WTC11 (cell line): ENCODE data around the gene TMPRSS6. TPM values are rescaled to one million over a fixed set of nuclear protein-coding genes. Genes with fewer than 3 reads are reported as not detected.

Experiments used
- ATAC-seq: fragments of 200-7000 bp; cut with Tn5 transposase; 2 replicates; pipeline ENCODE4 v1.10.0; 2021; ENCODE audit warnings: mild to moderate bottlenecking, moderate library complexity
- CTCF ChIA-PET: fragments of 300-600 bp; sonication (Branson Sonifier 250); formaldehyde crosslinking; loops from one replicate; lab custom pipeline; 2021; ENCODE audit warnings: antibody characterized with exemption; lab: Charles Lee
- POLR2A ChIA-PET: fragments of 350-600 bp; sonication (Branson Sonifier 250); formaldehyde crosslinking; loops from one replicate; lab custom pipeline; 2021; ENCODE audit warnings: antibody characterized with exemption; lab: Charles Lee
- DNase-seq: peaks from one replicate; pipeline ENCODE4 v3.0.0; 2021; ENCODE audit warnings: low spot score
- H3K27ac Mint-ChIP-seq: 2 replicates; pipeline ENCODE4 v1.8.0; 2021; ENCODE audit warnings: mixed read lengths
- H3K27me3 Mint-ChIP-seq: 2 replicates; pipeline ENCODE4 v1.8.0; 2021; ENCODE audit warnings: low read depth, mild to moderate bottlenecking, moderate library complexity, mixed read lengths
- H3K36me3 Mint-ChIP-seq: 2 replicates; pipeline ENCODE4 v1.8.0; 2021; ENCODE audit warnings: mixed read lengths
- H3K4me1 Mint-ChIP-seq: 2 replicates; pipeline ENCODE4 v1.8.0; 2022; ENCODE audit warnings: mixed read lengths
- H3K4me3 Mint-ChIP-seq: 2 replicates; pipeline ENCODE4 v1.8.0; 2021; ENCODE audit warnings: mild to moderate bottlenecking, moderate library complexity, mixed read lengths
- H3K9me3 Mint-ChIP-seq: 2 replicates; pipeline ENCODE4 v1.8.0; 2021; ENCODE audit warnings: mixed read lengths
- ARID4B ChIP-seq: sonication (generic); formaldehyde crosslinking; IDR thresholded peaks from 2 replicates; pipeline ENCODE4 v1.8.0; 2023; ENCODE audit warnings: missing genetic modification reagents, mild to moderate bottlenecking, borderline replicate concordance
- CREM ChIP-seq: sonication (generic); formaldehyde crosslinking; IDR thresholded peaks from 2 replicates; pipeline ENCODE4 v1.8.1; 2022; ENCODE audit warnings: mild to moderate bottlenecking, missing genetic modification reagents, moderate library complexity
- EMX1 ChIP-seq: fragments of 250-450 bp; sonication (Bioruptor Pico); IDR thresholded peaks from 2 replicates; pipeline ENCODE4 v1.8.0; 2021; ENCODE audit warnings: mild to moderate bottlenecking
- ERG ChIP-seq: fragments of 250-450 bp; sonication (Bioruptor Pico); IDR thresholded peaks from 2 replicates; pipeline ENCODE4 v1.8.0; 2021; ENCODE audit warnings: mild to moderate bottlenecking
- FOXJ3 ChIP-seq: sonication (generic); formaldehyde crosslinking; IDR thresholded peaks from 2 replicates; pipeline ENCODE4 v1.9.0; 2021; ENCODE audit warnings: missing genetic modification reagents, mild to moderate bottlenecking, borderline replicate concordance
- HMGA2 ChIP-seq: fragments of 250-450 bp; sonication (Bioruptor Pico); IDR thresholded peaks from 2 replicates; pipeline ENCODE4 v1.4.0; 2021; ENCODE audit warnings: mild to moderate bottlenecking, moderate library complexity
- JAZF1 ChIP-seq: fragments of 250-450 bp; sonication (Bioruptor Pico); IDR thresholded peaks from 2 replicates; pipeline ENCODE4 v1.9.0; 2021; ENCODE audit warnings: moderate library complexity, mild to moderate bottlenecking, inconsistent platforms
- MAX ChIP-seq: sonication (generic); formaldehyde crosslinking; IDR thresholded peaks from 2 replicates; pipeline ENCODE4 v1.8.0; 2022; ENCODE audit warnings: mild to moderate bottlenecking, missing genetic modification reagents
- MYBL2 ChIP-seq: sonication (generic); formaldehyde crosslinking; IDR thresholded peaks from 2 replicates; pipeline ENCODE4 v1.8.1; 2023; ENCODE audit warnings: mild to moderate bottlenecking, moderate library complexity, missing genetic modification reagents
- NR1H2 ChIP-seq: sonication (generic); formaldehyde crosslinking; IDR thresholded peaks from 2 replicates; pipeline ENCODE4 v1.9.0; 2021; ENCODE audit warnings: mild to moderate bottlenecking, moderate library complexity, missing genetic modification reagents
- NR2C2 ChIP-seq: sonication (generic); formaldehyde crosslinking; IDR thresholded peaks from 2 replicates; pipeline ENCODE4 v1.8.0; 2022; ENCODE audit warnings: mild to moderate bottlenecking, missing genetic modification reagents
- OVOL2 ChIP-seq: fragments of 250-450 bp; sonication (Bioruptor Pico); IDR thresholded peaks from 2 replicates; pipeline ENCODE4 v1.9.0; 2021; ENCODE audit warnings: mild to moderate bottlenecking, borderline replicate concordance
- RORB ChIP-seq: fragments of 250-450 bp; sonication (Bioruptor Pico); IDR thresholded peaks from 2 replicates; pipeline ENCODE4 v1.9.0; 2021; ENCODE audit warnings: mild to moderate bottlenecking
- TCF7 ChIP-seq: sonication (generic); formaldehyde crosslinking; IDR thresholded peaks from 2 replicates; pipeline ENCODE4 v1.8.0; 2022; ENCODE audit warnings: mild to moderate bottlenecking, low read depth, missing genetic modification reagents, moderate library complexity
- TEAD1 ChIP-seq: sonication (generic); formaldehyde crosslinking; IDR thresholded peaks from 2 replicates; pipeline ENCODE4 v1.8.0; 2022; ENCODE audit warnings: mild to moderate bottlenecking, missing genetic modification reagents
- TEAD4 ChIP-seq: sonication (generic); formaldehyde crosslinking; IDR thresholded peaks from 2 replicates; pipeline ENCODE4 v1.8.0; 2022; ENCODE audit warnings: mild to moderate bottlenecking, missing genetic modification reagents
- total RNA-seq: library from RNA; stranded (reverse); gene quantifications from 3 replicates; pipeline ENCODE4 v1.2.3, GENCODE V29; 2021
- TF ChIP-seq, protein P1 (sequence below): sonication (generic); formaldehyde crosslinking; IDR thresholded peaks from 2 replicates; pipeline ENCODE4 v1.8.1; 2023; ENCODE audit warnings: mild to moderate bottlenecking, missing genetic modification reagents, moderate library complexity
- TF ChIP-seq, protein P2 (sequence below): sonication (generic); formaldehyde crosslinking; IDR thresholded peaks from 2 replicates; pipeline ENCODE4 v1.8.1; 2023; ENCODE audit warnings: mild to moderate bottlenecking, missing genetic modification reagents, moderate library complexity
- TF ChIP-seq, protein P3 (sequence below): sonication (generic); formaldehyde crosslinking; IDR thresholded peaks from 2 replicates; pipeline ENCODE4 v1.8.0; 2022; ENCODE audit warnings: mild to moderate bottlenecking, missing genetic modification reagents
- TF ChIP-seq, protein P4 (sequence below): sonication (generic); formaldehyde crosslinking; IDR thresholded peaks from 2 replicates; pipeline ENCODE4 v1.8.1; 2023; ENCODE audit warnings: mild to moderate bottlenecking, missing genetic modification reagents, borderline replicate concordance
- TF ChIP-seq, protein P5 (sequence below): sonication (generic); formaldehyde crosslinking; IDR thresholded peaks from 2 replicates; pipeline ENCODE4 v1.8.0; 2023; ENCODE audit warnings: missing genetic modification reagents

TMPRSS6 gene
- total RNA-seq, 1 experiment from 2014 or later: 0.11 TPM

DNA sequence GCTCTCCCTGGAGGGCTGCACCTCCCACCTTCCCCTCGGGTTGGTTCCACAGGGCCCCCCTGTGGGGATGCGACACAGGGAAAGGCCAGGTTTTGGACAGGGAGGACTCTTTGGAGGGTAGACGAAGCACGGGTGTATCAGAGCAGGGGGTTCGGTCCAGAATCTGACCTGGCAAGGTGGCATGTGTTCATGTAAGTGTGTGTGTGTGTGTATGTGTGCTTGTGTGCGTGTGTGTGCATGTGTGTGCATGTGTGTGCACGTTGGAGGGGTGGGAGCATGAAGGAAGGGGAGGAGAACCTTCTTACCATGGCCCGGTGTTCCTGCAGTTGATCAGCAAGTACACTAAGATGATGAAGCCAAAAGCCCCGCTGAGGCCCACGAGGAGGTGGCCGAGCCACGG lies 25.5 kb upstream of the TMPRSS6 start:
- Mint-ChIP-seq H3K27ac (no peak overlapping the region), H3K36me3 (no peaks in the 10 kb centered on the region), H3K4me1 (no peaks in the 10 kb centered on the region), H3K9me3 (no peaks in the 10 kb centered on the region), H3K27me3 (no peaks in the 10 kb centered on the region), H3K4me3 (no peak overlapping the region)
- no peak for DNase-seq
- TF ChIP-seq, protein P1, sequence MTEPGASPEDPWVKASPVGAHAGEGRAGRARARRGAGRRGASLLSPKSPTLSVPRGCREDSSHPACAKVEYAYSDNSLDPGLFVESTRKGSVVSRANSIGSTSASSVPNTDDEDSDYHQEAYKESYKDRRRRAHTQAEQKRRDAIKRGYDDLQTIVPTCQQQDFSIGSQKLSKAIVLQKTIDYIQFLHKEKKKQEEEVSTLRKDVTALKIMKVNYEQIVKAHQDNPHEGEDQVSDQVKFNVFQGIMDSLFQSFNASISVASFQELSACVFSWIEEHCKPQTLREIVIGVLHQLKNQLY (CRISPR knock-in tag): no peak
- TF ChIP-seq TCF7 (CRISPR knock-in tag) (no peak), NR1H2 (CRISPR knock-in tag) (no peak), FOXJ3 (CRISPR knock-in tag) (no peak), CREM (no peak)
- ATAC-seq: no peak
- ChIA-PET CTCF (no interaction called here), POLR2A (no interaction called here)

DNA sequence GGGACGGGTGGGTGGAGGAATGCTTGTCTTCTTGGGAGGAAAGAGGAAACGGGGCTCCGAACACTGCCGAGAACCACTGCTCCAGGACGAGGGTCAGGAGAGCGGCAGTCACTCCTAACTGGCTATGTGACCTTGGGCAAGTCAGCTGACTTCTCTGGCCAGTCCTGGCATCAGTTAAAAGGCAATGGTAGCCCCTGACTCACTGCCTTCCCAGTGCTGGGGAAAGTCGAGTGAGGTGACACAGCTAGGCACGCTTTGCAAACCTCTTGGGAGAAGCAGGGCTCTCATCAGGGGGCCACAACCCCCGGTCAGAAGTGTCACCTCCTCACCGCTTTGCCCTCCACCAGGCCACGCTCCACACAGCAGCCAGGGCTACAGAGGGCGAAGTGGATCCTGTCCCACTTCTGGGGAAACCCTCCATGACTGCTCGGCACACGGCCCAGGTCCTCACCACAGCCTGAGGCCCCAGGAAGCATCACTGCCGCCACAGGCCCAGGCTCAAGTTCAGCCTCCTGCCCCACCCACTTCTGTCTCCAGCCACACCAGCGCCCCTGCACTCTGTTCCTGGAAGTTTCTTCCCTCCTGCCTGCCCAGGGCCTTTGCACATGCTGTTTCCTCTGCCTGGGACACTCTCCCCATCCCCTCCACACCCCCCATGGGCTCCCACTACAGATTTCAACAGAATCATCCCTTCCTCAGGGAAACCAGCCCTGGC lies 23.9 kb upstream of the TMPRSS6 start:
- Mint-ChIP-seq H3K36me3 (no peaks in the 10 kb centered on the region), H3K9me3 (no peaks in the 10 kb centered on the region), H3K27ac (no peak overlapping the region), H3K27me3 (no peaks in the 10 kb centered on the region), H3K4me1 (no peaks in the 10 kb centered on the region), H3K4me3 (no peak overlapping the region)
- CTCF ChIA-PET: interaction anchor here (1.5 kb wide), 1 partner anchor 15 kb away, joined by 6 read pairs; no protein-coding TSS in a partner anchor
- no peak for DNase-seq
- TF ChIP-seq HMGA2 (CRISPR knock-in tag) (no peak), ERG (CRISPR knock-in tag) (no peak), TCF7 (CRISPR knock-in tag) (no peak), JAZF1 (no peak), TEAD1 (CRISPR knock-in tag) (no peak), MAX (CRISPR knock-in tag) (no peak), TEAD4 (CRISPR knock-in tag) (no peak), RORB (CRISPR knock-in tag) (no peak), OVOL2 (CRISPR knock-in tag) (no peak), MYBL2 (CRISPR knock-in tag) (no peak), EMX1 (CRISPR knock-in tag) (no peak), NR2C2 (no peak), ARID4B (CRISPR knock-in tag) (no peak)
- TF ChIP-seq, protein P2, sequence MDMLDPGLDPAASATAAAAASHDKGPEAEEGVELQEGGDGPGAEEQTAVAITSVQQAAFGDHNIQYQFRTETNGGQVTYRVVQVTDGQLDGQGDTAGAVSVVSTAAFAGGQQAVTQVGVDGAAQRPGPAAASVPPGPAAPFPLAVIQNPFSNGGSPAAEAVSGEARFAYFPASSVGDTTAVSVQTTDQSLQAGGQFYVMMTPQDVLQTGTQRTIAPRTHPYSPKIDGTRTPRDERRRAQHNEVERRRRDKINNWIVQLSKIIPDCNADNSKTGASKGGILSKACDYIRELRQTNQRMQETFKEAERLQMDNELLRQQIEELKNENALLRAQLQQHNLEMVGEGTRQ (CRISPR knock-in tag): no peak
- TF ChIP-seq, protein P3, sequence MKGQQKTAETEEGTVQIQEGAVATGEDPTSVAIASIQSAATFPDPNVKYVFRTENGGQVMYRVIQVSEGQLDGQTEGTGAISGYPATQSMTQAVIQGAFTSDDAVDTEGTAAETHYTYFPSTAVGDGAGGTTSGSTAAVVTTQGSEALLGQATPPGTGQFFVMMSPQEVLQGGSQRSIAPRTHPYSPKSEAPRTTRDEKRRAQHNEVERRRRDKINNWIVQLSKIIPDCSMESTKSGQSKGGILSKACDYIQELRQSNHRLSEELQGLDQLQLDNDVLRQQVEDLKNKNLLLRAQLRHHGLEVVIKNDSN (CRISPR knock-in tag): no peak
- TF ChIP-seq, protein P4, sequence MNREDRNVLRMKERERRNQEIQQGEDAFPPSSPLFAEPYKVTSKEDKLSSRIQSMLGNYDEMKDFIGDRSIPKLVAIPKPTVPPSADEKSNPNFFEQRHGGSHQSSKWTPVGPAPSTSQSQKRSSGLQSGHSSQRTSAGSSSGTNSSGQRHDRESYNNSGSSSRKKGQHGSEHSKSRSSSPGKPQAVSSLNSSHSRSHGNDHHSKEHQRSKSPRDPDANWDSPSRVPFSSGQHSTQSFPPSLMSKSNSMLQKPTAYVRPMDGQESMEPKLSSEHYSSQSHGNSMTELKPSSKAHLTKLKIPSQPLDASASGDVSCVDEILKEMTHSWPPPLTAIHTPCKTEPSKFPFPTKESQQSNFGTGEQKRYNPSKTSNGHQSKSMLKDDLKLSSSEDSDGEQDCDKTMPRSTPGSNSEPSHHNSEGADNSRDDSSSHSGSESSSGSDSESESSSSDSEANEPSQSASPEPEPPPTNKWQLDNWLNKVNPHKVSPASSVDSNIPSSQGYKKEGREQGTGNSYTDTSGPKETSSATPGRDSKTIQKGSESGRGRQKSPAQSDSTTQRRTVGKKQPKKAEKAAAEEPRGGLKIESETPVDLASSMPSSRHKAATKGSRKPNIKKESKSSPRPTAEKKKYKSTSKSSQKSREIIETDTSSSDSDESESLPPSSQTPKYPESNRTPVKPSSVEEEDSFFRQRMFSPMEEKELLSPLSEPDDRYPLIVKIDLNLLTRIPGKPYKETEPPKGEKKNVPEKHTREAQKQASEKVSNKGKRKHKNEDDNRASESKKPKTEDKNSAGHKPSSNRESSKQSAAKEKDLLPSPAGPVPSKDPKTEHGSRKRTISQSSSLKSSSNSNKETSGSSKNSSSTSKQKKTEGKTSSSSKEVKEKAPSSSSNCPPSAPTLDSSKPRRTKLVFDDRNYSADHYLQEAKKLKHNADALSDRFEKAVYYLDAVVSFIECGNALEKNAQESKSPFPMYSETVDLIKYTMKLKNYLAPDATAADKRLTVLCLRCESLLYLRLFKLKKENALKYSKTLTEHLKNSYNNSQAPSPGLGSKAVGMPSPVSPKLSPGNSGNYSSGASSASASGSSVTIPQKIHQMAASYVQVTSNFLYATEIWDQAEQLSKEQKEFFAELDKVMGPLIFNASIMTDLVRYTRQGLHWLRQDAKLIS (CRISPR knock-in tag): no peak
- TF ChIP-seq, protein P5, sequence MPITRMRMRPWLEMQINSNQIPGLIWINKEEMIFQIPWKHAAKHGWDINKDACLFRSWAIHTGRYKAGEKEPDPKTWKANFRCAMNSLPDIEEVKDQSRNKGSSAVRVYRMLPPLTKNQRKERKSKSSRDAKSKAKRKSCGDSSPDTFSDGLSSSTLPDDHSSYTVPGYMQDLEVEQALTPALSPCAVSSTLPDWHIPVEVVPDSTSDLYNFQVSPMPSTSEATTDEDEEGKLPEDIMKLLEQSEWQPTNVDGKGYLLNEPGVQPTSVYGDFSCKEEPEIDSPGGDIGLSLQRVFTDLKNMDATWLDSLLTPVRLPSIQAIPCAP (CRISPR knock-in tag): no peak
- no peak for ATAC-seq
- POLR2A ChIA-PET: no interaction called here
